ENCODE measurements around the gene ALKBH2. TPM values are rescaled to one million over a fixed set of nuclear protein-coding genes. Genes with fewer than 3 reads are reported as not detected.

ALKBH2 gene
- total and polyA plus RNA-seq, 2 experiments from 2014 or later: 16.4 to 35.9 TPM

DNA sequence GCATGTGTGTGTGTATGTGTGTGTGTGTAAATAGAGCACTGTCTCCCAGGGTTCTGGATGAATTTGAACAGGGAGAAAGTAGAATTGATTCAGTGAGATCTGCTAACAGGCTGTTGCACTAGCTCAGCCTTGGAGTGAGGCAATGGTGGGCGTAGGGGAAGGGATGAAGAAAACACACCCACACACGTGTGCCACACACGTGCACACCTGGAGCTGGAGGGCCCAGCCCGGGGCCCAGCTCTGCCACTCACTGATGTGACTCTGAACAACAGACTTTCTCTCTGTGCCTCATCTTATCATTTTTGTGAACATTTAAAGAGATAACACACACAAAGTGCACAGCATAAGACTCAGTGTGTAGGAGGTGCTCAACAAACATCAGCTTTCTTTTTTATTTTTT, 27.3 kb upstream of the ALKBH2 start:
- Histone ChIP-seq H3K4me3 (no peak overlapping the region), H3K79me2 (replicated peaks; ENCODE audit: insufficient read depth) (no peaks in the 10 kb centered on the region), H3K27me3 (ENCODE audit: insufficient read depth) (no peaks in the 10 kb centered on the region), H3K36me3 (ENCODE audit: insufficient read depth) (no peaks in the 10 kb centered on the region), H3F3A (replicated peaks; ENCODE audit: low read depth) (no peaks in the 10 kb centered on the region), H2AFZ (no peak overlapping the region), H3K4me1 (ENCODE audit: insufficient read depth) (no peaks in the 10 kb centered on the region), H4K20me1 (replicated peaks; ENCODE audit: insufficient read depth) (no peaks in the 10 kb centered on the region), H3K9me2 (ENCODE audit: insufficient read depth) (no peaks in the 10 kb centered on the region), H3K4me2 (no peak overlapping the region), H3K27ac (ENCODE audit: low read depth) (no peak overlapping the region)
- no peak for TF ChIP-seq POLR2AphosphoS5 (IDR thresholded peaks at IDR 0.05; ENCODE audit: low read depth)
- no peak for TF ChIP-seq CREB1 (CRISPR knock-in tag; IDR thresholded peaks at IDR 0.05; ENCODE audit: low read depth)
- TF ChIP-seq STAT1 (IDR thresholded peaks at IDR 0.05; ENCODE audit: unreplicated experiment): no peak
- TF ChIP-seq EZH2phosphoT487 (IDR thresholded peaks at IDR 0.05; ENCODE audit: unreplicated experiment): no peak
- TF ChIP-seq, protein P1, sequence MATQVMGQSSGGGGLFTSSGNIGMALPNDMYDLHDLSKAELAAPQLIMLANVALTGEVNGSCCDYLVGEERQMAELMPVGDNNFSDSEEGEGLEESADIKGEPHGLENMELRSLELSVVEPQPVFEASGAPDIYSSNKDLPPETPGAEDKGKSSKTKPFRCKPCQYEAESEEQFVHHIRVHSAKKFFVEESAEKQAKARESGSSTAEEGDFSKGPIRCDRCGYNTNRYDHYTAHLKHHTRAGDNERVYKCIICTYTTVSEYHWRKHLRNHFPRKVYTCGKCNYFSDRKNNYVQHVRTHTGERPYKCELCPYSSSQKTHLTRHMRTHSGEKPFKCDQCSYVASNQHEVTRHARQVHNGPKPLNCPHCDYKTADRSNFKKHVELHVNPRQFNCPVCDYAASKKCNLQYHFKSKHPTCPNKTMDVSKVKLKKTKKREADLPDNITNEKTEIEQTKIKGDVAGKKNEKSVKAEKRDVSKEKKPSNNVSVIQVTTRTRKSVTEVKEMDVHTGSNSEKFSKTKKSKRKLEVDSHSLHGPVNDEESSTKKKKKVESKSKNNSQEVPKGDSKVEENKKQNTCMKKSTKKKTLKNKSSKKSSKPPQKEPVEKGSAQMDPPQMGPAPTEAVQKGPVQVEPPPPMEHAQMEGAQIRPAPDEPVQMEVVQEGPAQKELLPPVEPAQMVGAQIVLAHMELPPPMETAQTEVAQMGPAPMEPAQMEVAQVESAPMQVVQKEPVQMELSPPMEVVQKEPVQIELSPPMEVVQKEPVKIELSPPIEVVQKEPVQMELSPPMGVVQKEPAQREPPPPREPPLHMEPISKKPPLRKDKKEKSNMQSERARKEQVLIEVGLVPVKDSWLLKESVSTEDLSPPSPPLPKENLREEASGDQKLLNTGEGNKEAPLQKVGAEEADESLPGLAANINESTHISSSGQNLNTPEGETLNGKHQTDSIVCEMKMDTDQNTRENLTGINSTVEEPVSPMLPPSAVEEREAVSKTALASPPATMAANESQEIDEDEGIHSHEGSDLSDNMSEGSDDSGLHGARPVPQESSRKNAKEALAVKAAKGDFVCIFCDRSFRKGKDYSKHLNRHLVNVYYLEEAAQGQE (IDR thresholded peaks at IDR 0.05; ENCODE audit: unreplicated experiment): no peak
- TF ChIP-seq, protein P2, sequence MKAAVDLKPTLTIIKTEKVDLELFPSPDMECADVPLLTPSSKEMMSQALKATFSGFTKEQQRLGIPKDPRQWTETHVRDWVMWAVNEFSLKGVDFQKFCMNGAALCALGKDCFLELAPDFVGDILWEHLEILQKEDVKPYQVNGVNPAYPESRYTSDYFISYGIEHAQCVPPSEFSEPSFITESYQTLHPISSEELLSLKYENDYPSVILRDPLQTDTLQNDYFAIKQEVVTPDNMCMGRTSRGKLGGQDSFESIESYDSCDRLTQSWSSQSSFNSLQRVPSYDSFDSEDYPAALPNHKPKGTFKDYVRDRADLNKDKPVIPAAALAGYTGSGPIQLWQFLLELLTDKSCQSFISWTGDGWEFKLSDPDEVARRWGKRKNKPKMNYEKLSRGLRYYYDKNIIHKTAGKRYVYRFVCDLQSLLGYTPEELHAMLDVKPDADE (IDR thresholded peaks at IDR 0.05): no peak
- no peak for TF ChIP-seq ZNF331 (CRISPR knock-in tag; IDR thresholded peaks at IDR 0.05; ENCODE audit: low read depth)
- no peak for TF ChIP-seq ZNF114 (CRISPR knock-in tag; IDR thresholded peaks at IDR 0.05)
- no peak for TF ChIP-seq JUNB (IDR thresholded peaks at IDR 0.05; ENCODE audit: unreplicated experiment)
- TF ChIP-seq, protein P3, sequence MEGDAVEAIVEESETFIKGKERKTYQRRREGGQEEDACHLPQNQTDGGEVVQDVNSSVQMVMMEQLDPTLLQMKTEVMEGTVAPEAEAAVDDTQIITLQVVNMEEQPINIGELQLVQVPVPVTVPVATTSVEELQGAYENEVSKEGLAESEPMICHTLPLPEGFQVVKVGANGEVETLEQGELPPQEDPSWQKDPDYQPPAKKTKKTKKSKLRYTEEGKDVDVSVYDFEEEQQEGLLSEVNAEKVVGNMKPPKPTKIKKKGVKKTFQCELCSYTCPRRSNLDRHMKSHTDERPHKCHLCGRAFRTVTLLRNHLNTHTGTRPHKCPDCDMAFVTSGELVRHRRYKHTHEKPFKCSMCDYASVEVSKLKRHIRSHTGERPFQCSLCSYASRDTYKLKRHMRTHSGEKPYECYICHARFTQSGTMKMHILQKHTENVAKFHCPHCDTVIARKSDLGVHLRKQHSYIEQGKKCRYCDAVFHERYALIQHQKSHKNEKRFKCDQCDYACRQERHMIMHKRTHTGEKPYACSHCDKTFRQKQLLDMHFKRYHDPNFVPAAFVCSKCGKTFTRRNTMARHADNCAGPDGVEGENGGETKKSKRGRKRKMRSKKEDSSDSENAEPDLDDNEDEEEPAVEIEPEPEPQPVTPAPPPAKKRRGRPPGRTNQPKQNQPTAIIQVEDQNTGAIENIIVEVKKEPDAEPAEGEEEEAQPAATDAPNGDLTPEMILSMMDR (conservative IDR thresholded peaks at IDR 0.05; ENCODE audit: low read depth in 2 of 2): no peak
- no peak for TF ChIP-seq EZH2 (IDR thresholded peaks at IDR 0.05; ENCODE audit: low read depth, unreplicated experiment)
- TF ChIP-seq, protein P4, sequence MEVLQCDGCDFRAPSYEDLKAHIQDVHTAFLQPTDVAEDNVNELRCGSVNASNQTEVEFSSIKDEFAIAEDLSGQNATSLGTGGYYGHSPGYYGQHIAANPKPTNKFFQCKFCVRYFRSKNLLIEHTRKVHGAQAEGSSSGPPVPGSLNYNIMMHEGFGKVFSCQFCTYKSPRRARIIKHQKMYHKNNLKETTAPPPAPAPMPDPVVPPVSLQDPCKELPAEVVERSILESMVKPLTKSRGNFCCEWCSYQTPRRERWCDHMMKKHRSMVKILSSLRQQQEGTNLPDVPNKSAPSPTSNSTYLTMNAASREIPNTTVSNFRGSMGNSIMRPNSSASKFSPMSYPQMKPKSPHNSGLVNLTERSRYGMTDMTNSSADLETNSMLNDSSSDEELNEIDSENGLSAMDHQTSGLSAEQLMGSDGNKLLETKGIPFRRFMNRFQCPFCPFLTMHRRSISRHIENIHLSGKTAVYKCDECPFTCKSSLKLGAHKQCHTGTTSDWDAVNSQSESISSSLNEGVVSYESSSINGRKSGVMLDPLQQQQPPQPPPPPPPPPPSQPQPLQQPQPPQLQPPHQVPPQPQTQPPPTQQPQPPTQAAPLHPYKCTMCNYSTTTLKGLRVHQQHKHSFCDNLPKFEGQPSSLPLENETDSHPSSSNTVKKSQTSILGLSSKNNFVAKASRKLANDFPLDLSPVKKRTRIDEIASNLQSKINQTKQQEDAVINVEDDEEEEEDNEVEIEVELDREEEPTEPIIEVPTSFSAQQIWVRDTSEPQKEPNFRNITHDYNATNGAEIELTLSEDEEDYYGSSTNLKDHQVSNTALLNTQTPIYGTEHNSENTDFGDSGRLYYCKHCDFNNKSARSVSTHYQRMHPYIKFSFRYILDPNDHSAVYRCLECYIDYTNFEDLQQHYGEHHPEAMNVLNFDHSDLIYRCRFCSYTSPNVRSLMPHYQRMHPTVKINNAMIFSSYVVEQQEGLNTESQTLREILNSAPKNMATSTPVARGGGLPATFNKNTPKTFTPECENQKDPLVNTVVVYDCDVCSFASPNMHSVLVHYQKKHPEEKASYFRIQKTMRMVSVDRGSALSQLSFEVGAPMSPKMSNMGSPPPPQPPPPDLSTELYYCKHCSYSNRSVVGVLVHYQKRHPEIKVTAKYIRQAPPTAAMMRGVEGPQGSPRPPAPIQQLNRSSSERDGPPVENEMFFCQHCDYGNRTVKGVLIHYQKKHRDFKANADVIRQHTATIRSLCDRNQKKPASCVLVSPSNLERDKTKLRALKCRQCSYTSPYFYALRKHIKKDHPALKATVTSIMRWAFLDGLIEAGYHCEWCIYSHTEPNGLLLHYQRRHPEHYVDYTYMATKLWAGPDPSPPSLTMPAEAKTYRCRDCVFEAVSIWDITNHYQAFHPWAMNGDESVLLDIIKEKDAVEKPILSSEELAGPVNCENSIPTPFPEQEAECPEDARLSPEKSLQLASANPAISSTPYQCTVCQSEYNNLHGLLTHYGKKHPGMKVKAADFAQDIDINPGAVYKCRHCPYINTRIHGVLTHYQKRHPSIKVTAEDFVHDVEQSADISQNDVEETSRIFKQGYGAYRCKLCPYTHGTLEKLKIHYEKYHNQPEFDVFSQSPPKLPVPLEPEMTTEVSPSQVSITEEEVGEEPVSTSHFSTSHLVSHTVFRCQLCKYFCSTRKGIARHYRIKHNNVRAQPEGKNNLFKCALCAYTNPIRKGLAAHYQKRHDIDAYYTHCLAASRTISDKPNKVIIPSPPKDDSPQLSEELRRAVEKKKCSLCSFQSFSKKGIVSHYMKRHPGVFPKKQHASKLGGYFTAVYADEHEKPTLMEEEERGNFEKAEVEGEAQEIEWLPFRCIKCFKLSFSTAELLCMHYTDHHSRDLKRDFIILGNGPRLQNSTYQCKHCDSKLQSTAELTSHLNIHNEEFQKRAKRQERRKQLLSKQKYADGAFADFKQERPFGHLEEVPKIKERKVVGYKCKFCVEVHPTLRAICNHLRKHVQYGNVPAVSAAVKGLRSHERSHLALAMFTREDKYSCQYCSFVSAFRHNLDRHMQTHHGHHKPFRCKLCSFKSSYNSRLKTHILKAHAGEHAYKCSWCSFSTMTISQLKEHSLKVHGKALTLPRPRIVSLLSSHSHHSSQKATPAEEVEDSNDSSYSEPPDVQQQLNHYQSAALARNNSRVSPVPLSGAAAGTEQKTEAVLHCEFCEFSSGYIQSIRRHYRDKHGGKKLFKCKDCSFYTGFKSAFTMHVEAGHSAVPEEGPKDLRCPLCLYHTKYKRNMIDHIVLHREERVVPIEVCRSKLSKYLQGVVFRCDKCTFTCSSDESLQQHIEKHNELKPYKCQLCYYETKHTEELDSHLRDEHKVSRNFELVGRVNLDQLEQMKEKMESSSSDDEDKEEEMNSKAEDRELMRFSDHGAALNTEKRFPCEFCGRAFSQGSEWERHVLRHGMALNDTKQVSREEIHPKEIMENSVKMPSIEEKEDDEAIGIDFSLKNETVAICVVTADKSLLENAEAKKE (CRISPR knock-in tag; IDR thresholded peaks at IDR 0.05): no peak
- TF ChIP-seq NANOG (IDR thresholded peaks at IDR 0.05; ENCODE audit: borderline replicate concordance): no peak
- H3K9me3 Mint-ChIP-seq: no peaks in the 10 kb centered on the region
- peaks cover 5% of the 10 kb centered on the region for H3K27me3 Mint-ChIP-seq (ENCODE audit: insufficient read depth, low read depth, poor library complexity)
- DNase-seq (ENCODE audit: low spot score): no peak
- H3K27ac Mint-ChIP-seq: no peak overlapping the region
- H3K4me1 Mint-ChIP-seq: peaks cover 17% of the 10 kb centered on the region
- no peak for ATAC-seq
- H3K36me3 Mint-ChIP-seq (ENCODE audit: low read depth): no peaks in the 10 kb centered on the region
- no peak overlapping the region for H3K4me3 Mint-ChIP-seq
